Suprapubic skin (tissue), 4 donors: ENCODE data around the gene LEFTY2.

Experiments used
- CTCF ChIP-seq, 2 donors: fragments of 200-600 bp in 1 of 2; fragments of 450-650 bp in 1 of 2; sonication (generic) in 1 of 2; IDR thresholded peaks; one replicate each; pipeline ENCODE4 v1.5.1; 2016 to 2019; ENCODE audit warnings: antibody characterized with exemption in 2 of 2, mild to moderate bottlenecking in 1 of 2, moderate library complexity in 1 of 2
- POLR2A ChIP-seq, 2 donors: fragments of 450-650 bp; IDR thresholded peaks; one replicate each; pipeline ENCODE4 v1.6.1; 2017; ENCODE audit warnings: antibody characterized with exemption in 2 of 2, mild to moderate bottlenecking in 2 of 2, moderate library complexity in 2 of 2
- POLR2AphosphoS5 ChIP-seq, 3 donors: sonication (generic); formaldehyde crosslinking; IDR thresholded peaks; one replicate each; pipeline ENCODE4 v1.6.1; 2017; ENCODE audit warnings: antibody characterized with exemption in 3 of 3

DNA sequence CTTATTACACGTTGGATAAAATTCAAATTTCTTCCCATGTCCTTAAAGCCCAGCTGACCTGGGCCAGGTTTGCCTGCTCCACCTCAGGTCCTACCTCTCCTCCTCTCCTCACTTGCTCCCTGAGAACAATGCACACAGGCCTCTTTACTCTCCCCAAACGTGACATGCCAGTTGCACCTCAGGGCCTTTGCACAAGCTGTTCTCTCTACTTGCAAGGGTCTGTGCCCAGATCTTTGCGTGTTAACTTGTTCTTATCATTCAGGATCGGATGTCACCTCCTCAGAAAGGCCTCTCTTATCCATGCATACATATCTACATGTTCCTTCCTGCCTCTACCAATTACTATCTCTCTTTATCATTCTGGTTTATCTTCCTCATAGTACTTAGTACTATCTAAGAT, 37.4 kb downstream of the LEFTY2 start:
- TF ChIP-seq CTCF (IDR thresholded peaks at IDR 0.05) = no peak
- no peak for TF ChIP-seq POLR2A (IDR thresholded peaks at IDR 0.05)
- no peak for TF ChIP-seq POLR2AphosphoS5 (IDR thresholded peaks at IDR 0.05)
